Embryonic facial prominence (tissue), 1 donor: ENCODE results near the gene RGS3.

Experiments used
- DNase-seq: peaks from one replicate; pipeline ENCODE4 v3.0.0-alpha.2; 2016; ENCODE audit errors: extremely low spot score

Gene RGS3

DNA sequence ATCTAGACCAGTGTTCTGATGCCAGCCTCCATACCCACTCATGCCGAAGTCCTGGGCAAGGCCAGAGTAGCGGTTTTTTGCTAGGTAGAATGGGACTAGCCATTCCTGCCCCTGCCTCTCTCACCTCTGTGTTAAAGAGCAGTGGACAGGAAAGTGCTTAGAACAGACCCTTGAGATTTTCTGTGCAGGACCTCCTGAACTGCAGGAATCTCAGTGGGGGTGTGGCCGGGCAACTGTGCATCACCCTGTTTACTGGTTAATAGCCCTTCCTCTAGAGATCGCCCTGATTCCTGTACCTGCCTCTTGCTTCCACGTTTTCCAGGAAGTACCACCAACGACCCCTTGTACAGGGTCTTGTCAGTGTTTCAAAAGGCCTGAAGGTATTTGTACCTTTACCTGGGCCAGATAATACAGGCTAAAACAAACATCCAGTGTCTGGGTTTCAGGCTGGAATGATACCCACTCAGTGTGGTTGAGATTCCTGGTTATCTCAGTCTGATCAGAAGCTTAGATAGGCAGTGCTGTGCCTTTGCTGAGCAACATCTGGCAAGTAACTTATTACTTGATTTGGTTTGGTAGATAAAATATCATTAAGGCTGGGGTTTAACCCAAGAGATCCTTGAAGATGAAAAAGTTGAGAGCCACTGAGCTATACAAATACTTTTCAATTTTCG, 65.9 kb downstream of the RGS3 start:
- no peak for DNase-seq

DNA sequence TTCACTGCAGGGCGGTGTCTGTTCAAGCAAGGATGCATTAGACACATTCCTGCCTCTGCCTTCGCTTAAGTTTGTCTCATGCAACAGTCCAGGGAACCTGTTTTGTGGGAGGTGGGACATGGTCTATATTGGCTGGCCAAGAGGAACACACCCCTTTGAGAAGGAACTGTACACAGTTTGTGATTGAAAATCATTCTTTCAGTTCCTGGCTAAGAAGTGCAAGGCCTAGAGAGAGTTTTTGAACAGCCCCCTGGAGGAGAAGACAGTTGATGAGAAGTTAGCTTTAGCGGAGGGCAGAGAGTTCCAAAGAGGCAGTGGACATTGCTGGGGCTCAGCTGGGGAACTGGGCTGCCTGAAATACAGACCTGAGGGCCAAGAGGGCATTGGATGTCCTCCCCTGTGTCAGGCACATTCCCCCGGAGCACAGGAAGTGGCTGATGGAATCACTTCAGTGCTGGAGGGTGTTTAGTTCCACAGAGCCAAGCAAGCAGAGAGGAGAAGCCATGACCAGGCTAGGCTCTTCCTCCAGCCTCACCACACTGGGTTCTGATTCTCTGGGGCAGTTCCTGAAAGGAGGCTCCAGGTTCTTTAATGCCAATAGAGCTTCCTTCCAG, 66.6 kb downstream of the RGS3 start:
- DNase-seq: no peak

- no peak for DNase-seq
Measured at GRCh38 chr9:113530942-113531341, 67.4 kb downstream of the RGS3 start.

DNA sequence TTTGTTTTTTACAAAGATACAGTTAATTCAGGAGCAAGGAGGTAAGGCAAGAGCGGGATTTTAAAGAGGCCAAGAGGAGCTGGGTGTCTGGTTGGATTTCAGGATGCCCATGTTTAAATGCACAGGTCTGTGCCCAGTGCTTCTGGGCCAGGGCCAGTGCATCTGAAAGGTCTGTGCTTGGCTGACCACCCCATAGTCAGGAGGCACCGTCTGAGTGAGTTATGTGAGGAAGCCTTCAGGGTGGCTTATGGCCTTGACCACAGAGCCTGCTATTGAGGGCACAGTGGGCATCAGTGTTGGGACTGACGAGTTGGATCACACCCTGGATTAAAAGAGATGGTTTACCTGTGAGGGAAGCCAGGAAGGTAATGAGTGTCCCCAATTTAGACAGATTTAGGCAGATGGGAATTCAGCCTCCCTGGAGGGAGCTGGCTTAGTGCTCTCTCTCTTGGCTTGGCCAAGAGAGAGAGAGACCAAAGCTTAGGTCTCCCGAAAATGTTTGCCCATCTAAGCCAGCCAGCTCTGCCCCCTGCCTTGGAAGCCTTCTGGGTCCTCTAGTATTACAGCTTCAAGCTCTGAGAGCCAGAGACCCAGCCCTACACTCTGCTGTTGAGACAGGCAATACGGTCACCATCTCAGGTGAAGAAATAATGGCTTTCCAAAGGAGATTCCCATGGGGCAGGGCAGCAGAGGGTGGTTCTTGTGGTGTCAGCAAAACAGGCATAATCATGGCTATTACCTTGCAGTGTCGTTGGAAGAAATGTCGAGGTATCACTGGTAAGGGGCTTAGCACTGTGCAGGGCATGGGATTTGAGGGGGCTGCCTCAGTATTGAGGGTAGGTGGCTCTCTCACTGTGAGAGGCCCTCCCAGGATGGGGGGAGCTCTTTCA, 68.6 kb downstream of the RGS3 start:
- DNase-seq: no peak

DNA sequence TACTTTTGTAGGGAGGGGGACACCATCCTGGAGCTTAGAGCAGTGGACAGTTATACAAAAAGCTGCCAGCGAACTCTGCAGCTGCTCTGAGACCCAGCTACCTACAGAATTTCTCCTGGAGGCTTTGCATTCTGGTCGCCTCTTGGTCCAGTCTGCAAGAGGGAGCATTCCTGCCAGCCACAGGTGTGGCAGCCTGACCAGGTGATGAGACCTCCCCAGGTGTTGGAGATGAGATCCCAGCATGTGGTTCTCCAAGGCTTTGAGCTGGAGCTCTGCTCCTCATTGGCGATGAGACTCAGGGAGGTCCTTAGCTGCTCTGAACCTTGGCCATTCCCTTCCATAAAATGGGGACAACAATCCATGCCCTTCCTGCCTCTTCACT, 69.3 kb downstream of the RGS3 start:
- DNase-seq: no peak

DNA sequence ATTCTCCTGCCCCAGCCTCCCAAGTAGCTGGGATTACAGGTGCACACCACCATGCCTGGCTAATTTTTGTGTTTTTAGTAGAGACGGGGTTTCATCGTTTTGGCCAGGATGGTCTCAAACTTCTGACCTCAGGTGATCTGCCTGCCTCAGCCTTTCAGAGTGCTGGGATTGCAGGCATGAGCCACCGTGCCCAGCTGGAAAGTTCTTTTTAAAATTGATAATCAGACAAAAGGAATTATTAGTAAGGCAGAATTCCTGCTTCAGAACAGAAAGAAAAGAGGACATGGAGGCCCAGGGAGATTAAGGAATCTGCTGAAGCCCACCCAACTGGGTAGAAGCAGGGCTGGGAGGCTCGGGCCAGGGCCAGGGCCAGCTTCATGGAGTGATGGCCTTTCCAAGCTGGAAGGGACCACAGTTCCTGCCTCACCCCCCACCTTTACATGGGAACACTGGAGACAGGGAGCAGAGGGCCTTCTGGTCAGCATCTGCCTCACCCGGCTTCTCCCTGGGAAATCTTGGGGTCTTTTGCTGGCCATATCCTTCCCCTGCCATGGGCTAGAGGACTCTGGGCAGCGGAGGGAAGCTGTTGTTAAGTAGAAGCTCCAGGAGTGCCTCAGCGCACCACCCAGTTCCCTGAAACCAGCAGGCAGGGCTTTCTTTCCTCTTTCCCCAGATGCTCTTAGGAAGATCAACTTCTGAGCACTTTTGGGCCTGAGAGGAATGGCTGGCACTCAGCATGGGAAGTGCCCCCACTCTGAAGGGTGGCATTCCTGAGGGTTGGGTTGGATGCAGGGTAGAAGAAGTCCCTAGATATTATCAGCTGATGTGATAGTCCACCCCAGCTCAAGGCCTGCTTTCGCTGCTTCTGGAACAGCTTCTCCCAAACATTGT, 70.1 kb downstream of the RGS3 start:
- no peak for DNase-seq

DNA sequence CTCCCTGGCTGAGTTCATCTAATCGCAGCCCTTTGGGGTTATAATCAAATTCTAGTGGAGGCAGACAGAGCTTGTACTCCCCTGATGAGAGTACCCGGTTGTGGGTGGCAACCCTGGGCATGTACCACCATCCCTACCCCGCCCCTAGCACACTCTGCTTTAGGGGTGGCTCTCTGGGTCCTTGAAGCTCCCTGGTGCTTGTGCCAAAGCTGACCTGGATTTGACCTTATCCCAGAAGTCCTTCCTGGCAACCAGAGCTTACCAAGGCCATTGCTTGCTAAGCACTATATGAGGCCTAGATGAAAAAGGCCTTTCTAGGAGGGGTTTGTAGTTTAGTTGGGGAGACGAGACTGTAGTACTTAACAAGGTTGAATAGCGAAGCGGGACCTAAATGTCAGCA, 72.2 kb downstream of the RGS3 start:
- DNase-seq: no peak

GRCh38 chr9:113536166-113536482, 72.6 kb downstream of the RGS3 start:
- no peak for DNase-seq

DNA sequence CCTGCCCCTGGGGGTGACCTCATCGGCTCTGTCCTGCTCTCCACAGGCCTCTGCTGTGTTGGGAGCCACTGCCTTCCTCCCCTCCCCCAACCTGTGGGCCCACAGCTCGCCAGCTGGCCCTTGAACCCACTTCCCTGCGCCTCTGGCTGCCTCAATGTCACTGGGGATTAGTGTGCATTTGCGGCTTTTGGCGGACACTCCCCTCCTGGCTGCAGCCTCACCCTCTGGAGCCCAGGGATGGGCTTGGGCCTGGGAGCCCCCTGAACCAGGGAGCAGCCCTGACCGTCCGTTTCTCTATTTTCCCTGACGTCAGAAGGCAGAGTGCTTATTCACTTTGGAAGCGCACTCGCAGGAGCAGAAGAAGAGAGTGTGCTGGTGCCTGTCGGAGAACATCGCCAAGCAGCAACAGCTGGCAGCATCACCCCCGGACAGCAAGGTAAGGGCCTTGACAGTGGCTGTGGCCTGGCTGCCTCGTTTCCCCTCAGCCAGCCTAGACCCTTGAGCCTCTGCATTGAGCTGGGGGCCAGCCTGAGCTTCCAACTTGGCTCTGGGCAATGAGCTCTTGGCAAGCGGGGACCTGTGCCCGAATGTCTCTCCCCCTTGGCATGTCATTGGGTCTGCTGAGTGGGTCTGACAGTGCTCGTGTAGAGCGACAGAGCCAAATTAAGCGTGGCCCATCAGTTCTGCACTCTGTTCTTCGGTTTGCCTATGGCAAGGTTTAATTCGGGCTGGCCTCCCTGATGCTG, 73.1 kb downstream of the RGS3 start:
- no peak for DNase-seq

DNA sequence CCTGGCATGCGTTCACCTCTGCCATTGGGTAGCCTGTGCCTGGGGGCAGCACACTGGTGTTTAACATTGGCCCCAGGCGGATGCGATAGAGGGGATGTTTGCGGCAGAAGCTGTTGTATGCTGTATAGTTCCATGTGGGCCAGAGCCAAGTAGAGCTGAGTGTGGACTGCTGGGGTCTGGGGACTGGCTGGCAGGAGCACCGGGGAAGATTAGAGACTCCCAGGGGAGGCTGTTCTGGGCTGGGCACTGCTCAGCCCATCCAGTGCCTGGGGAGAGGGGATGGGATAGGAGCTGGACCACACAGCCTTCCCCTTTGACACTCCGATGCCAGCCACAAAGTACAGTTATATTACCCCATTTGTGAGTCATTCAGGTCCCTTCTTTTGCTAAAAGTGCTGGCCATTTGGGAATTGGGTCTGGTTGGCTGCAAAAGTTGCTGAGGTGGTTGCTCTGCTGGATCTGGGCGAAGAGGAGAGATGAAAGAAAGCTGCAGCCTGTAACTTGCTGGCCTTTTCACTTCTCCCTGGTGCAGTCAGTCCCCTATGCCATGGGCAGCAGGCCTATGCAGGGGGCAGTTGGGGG, 73.8 kb downstream of the RGS3 start:
- DNase-seq: no peak

DNA sequence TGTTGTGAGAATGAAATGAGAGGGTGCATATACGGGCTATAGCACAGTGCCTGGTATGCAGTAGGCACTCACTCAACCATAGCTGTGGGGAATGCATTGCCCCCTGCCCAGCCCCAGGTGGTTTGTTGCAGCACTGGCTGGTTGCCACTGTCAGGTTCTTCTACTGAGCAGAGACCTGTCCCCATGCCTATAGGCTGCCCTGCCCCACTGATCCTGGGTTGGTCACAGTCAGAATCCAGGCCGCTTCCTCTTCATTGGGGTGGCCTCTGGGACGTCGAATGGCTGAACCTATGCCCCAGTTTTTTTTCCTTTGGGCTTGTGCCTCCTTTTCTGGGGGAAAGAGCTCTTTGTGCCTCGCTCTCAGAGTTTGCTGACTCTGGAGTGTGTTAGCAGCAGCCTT, 74.6 kb downstream of the RGS3 start:
- no peak for DNase-seq

GRCh38 chr9:113538701-113539430, 75.3 kb downstream of the RGS3 start:
- no peak for DNase-seq

DNA sequence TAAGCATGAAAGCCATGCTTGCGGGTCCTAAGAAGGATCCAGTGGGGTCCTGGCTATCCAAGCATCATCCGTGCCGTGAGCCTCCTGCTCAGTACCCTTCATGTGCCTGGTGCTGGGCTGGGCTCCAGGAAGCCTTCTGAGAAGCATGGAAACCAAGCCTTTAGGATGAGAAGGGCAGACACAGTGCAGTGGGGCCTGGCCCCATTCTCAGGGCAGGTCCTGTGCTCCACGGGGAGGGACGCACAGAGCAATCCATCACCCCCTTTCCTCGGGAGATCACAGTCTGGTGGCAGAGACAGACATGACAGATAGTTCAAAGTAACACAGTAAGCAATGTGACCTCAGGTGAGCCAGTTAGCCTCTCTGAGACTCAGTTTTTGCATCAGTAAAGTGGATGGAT, 76.9 kb downstream of the RGS3 start:
- DNase-seq: no peak

GRCh38 chr9:113541019-113541900, 77.7 kb downstream of the RGS3 start:
- DNase-seq: peak; percentile 53

DNA sequence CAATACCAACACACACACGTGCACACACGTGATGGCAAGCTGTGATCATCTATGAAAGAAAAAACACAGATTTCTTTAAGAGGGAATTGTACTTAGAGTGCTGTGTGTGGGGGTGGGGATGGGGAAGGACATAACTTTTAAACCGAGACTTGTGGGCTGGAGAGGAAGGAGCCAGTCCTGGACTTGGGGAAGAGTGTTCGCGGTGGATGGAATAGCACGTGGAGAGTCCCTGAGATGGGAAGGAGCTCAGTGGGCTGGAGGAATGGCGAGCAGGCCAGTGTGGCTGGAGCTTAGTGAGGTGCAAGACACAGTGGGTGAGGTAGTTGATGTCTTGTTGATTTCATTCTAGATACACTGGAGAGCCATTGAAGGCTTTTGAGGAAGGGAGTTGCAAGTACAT, 78.5 kb downstream of the RGS3 start:
- no peak for DNase-seq

DNA sequence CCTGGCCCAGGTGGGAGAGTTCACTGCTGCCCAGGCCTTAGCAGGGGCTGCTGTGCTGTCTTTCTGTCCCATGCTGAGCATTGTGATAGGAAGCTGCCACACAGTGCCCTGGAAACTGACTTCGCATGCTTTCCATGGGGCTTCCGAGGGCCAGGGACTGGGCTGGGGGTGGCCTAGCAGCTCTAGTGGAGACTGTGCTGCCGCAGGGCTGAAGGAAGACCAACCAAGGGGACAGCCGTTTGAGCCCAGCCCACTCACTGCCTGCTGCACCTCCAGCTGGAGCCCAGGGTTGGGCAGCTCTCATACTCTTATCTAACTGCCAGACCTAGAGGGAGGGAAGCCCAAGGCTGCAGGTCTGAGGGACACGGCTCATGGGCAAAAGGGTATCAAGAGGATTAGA, 79.2 kb downstream of the RGS3 start:
- DNase-seq: no peak

- DNase-seq: no peak
Measured at GRCh38 chr9:113543296-113543981, 79.9 kb downstream of the RGS3 start.

GRCh38 chr9:113543982-113544303, 80.4 kb downstream of the RGS3 start:
- no peak for DNase-seq

DNA sequence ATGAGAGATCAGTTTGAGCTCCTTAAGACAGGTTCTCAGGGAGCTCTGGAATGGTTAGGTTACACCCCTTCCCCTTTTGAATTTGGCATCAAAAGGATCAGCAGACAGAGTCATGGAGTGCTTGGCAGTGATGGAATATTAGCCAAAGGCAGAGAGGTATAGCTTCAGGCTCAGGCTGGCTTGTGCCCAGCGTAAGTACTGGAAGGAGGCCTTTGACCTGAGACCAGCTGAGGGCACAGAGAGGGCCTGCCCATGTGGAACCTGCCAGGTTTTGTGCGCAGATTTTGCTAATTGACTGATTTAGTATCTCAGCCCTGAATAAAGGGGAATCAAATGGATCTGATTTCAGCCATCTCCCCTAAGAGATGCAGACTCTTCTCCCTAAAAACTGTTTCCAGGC, 81.5 kb downstream of the RGS3 start:
- DNase-seq: no peak
